A549 treated with CORT108297 at 1 μM for 4 hours (cell line): Measurements from ENCODE around the gene GIPC2. TPM values are rescaled to one million over a fixed set of nuclear protein-coding genes. Genes with fewer than 3 reads are reported as not detected.

Experiments used
- total RNA-seq: library from RNA; stranded (reverse); fragments of 200-300 nt; extraction: Qiagen RNA extraction; gene quantifications from 5 replicates; pipeline ENCODE4 v1.2.3, GENCODE V29; 2022

The GIPC2 gene
- total RNA-seq = 0.02 to 0.05 TPM (median 0.03 TPM) in 4 of 5 replicates, not detected in the other

GRCh38 chr1:78045926-78046778, at the start of gene GIPC2:
Gene GIPC2 (plus strand): TSS chr1:78045966. CDS start chr1:78046095, 129 bp downstream.

GRCh38 chr1:78004719-78005447, 40.9 kb upstream of the GIPC2 start, which contains the start of gene DNAJB4:
Gene DNAJB4 (plus strand): TSS chr1:78004939. CDS start chr1:78005111, 172 bp downstream.

Other genes with a start within 250 kb of the GIPC2 start
- gene NEXN, start 157.3 kb upstream of the GIPC2 start, total RNA-seq = 4.5 to 8.5 TPM (median 5.4 TPM) in 5 replicates
- 93.5 to 139 TPM (median 112 TPM) in 5 replicates for gene FUBP1, start 66.9 kb upstream of the GIPC2 start, total RNA-seq
- gene DNAJB4, start 41.0 kb upstream of the GIPC2 start, total RNA-seq = 33.1 to 60.2 TPM (median 37.7 TPM) in 5 replicates